ENCODE measurements around the gene XPA. TPM values are rescaled to one million over a fixed set of nuclear protein-coding genes. Genes with fewer than 3 reads are reported as not detected.

The XPA gene
- total RNA-seq, 2 donors from 2014 or later, result 4.9 to 7.3 TPM

- Mint-ChIP-seq H3K4me3 (no peak overlapping the region), H3K4me1 (no peaks in the 10 kb centered on the region), H3K36me3 (ENCODE audit: low read depth) (no peaks in the 10 kb centered on the region), H3K27me3 (ENCODE audit: insufficient read depth) (peaks cover 36% of the 10 kb centered on the region), H3K9me3 (peaks cover 8% of the 10 kb centered on the region), H3K27ac (no peak overlapping the region)
- no peaks in the 10 kb centered on the region for H3K36me3 ChIP-seq (ENCODE audit: control insufficient read depth, insufficient read depth, low read length)
- peaks cover 8% of the 10 kb centered on the region for H3K9me3 ChIP-seq (ENCODE audit: control insufficient read depth, low read length)
- WGBS, 2 experiments (ENCODE audit: insufficient coverage in 1 of 2, insufficient read length in 1 of 2), result 85 to 94% methylated on average over 2 to 3 of the region's 3 CpGs
- peaks cover 11% of the 10 kb centered on the region for H3K27me3 ChIP-seq (ENCODE audit: control insufficient read depth, insufficient read depth, low read length, poor library complexity, severe bottlenecking)
- no peak overlapping the region for H3K4me3 ChIP-seq (ENCODE audit: low read length)
- H3K9ac ChIP-seq (ENCODE audit: extremely low read depth, low read length, poor library complexity, severe bottlenecking), result no peak overlapping the region
- H3K4me1 ChIP-seq (ENCODE audit: control insufficient read depth, insufficient read depth, low read length), result no peaks in the 10 kb centered on the region
- TF ChIP-seq CTCF (conservative IDR thresholded peaks at IDR 0.05), result no peak
- no peak overlapping the region for H3K27ac ChIP-seq (ENCODE audit: low read depth, low read length)
- no peak for DNase-seq
These were observed 20.7 kb upstream of the XPA start for GRCh38 chr9:97717866-97718265.

- no peak overlapping the region for H3K9ac ChIP-seq (ENCODE audit: extremely low read depth, low read length, poor library complexity, severe bottlenecking)
- Mint-ChIP-seq H3K36me3 (ENCODE audit: low read depth) (no peaks in the 10 kb centered on the region), H3K4me3 (no peak overlapping the region), H3K4me1 (peaks cover 11% of the 10 kb centered on the region), H3K27me3 (ENCODE audit: insufficient read depth) (peaks cover 30% of the 10 kb centered on the region), H3K27ac (no peak overlapping the region), H3K9me3 (no peaks in the 10 kb centered on the region)
- H3K4me1 ChIP-seq (ENCODE audit: control insufficient read depth, insufficient read depth, low read length), result no peaks in the 10 kb centered on the region
- WGBS, 2 experiments (ENCODE audit: insufficient coverage in 1 of 2, insufficient read length in 1 of 2), result 76% methylated on average over 3 of the region's 3 CpGs; no CpG with 5 or more reads in 1 of the 2 experiments
- DNase-seq, result no peak
- H3K4me3 ChIP-seq (ENCODE audit: low read length), result no peak overlapping the region
- no peaks in the 10 kb centered on the region for H3K36me3 ChIP-seq (ENCODE audit: control insufficient read depth, insufficient read depth, low read length)
- TF ChIP-seq CTCF (conservative IDR thresholded peaks at IDR 0.05), result no peak
- H3K9me3 ChIP-seq (ENCODE audit: control insufficient read depth, low read length), result no peaks in the 10 kb centered on the region
- H3K27ac ChIP-seq (ENCODE audit: low read depth, low read length), result no peak overlapping the region
- H3K27me3 ChIP-seq (ENCODE audit: control insufficient read depth, insufficient read depth, low read length, poor library complexity, severe bottlenecking), result peaks cover 8% of the 10 kb centered on the region
These were observed 17.3 kb upstream of the XPA start for GRCh38 chr9:97714435-97714834.

GRCh38 chr9:97711223-97711626, 14.1 kb upstream of the XPA start:
- DNase-seq, result peak; percentile 90

More at GRCh38 chr9:97711223-97711626, 14.1 kb upstream of the XPA start:
- Mint-ChIP-seq H3K27me3 (ENCODE audit: insufficient read depth) (peaks cover 24% of the 10 kb centered on the region), H3K9me3 (no peaks in the 10 kb centered on the region), H3K27ac (peak overlapping the region; percentile 72), H3K36me3 (ENCODE audit: low read depth) (no peaks in the 10 kb centered on the region), H3K4me1 (peaks cover 13% of the 10 kb centered on the region), H3K4me3 (peak overlapping the region; percentile 2)
- H3K9me3 ChIP-seq (ENCODE audit: control insufficient read depth, low read length), result no peaks in the 10 kb centered on the region
- H3K9ac ChIP-seq (ENCODE audit: extremely low read depth, low read length, poor library complexity, severe bottlenecking), result no peak overlapping the region
- peaks cover 3% of the 10 kb centered on the region for H3K27me3 ChIP-seq (ENCODE audit: control insufficient read depth, insufficient read depth, low read length, poor library complexity, severe bottlenecking)
- no peaks in the 10 kb centered on the region for H3K4me1 ChIP-seq (ENCODE audit: control insufficient read depth, insufficient read depth, low read length)
- TF ChIP-seq CTCF (conservative IDR thresholded peaks at IDR 0.05), result no peak
- H3K36me3 ChIP-seq (ENCODE audit: control insufficient read depth, insufficient read depth, low read length), result no peaks in the 10 kb centered on the region
- H3K4me3 ChIP-seq (ENCODE audit: low read length), result peak overlapping the region; percentile 10
- H3K27ac ChIP-seq (ENCODE audit: low read depth, low read length), result no peak overlapping the region
- WGBS, 2 experiments (ENCODE audit: insufficient coverage in 1 of 2, insufficient read length in 1 of 2), result 20 to 41% methylated on average over 7 to 12 of the region's 12 CpGs
